H9 (cell line): ENCODE data around the gene SPHKAP. TPM values are rescaled to one million over a fixed set of nuclear protein-coding genes. Genes with fewer than 3 reads are reported as not detected.

Experiments used
- DNase-seq: peaks from one replicate; pipeline ENCODE4 v3.0.0-alpha.2; 2017
- H2AFZ ChIP-seq: one replicate; pipeline ENCODE4 v1.6.1; 2013; ENCODE audit warnings: mild to moderate bottlenecking, low read length, control low read depth, moderate library complexity
- H2AK5ac ChIP-seq: 2 replicates; pipeline ENCODE4 v1.6.1; 2013; ENCODE audit warnings: low read length, control low read depth, mixed read lengths; ENCODE audit not compliant: insufficient read length
- H2BK120ac ChIP-seq: one replicate; pipeline ENCODE4 v1.6.1; 2013; ENCODE audit warnings: low read depth, mild to moderate bottlenecking, low read length, control low read depth, inconsistent platforms; ENCODE audit not compliant: poor library complexity, severe bottlenecking
- H2BK12ac ChIP-seq: 2 replicates; pipeline ENCODE4 v1.6.1; 2013; ENCODE audit warnings: low read length, control low read depth, mixed read lengths, low read depth; ENCODE audit not compliant: insufficient read length
- H2BK15ac ChIP-seq: 2 replicates; pipeline ENCODE4 v1.6.1; 2013; ENCODE audit warnings: low read depth, low read length, control low read depth
- H2BK20ac ChIP-seq: one replicate; pipeline ENCODE4 v1.6.1; 2013; ENCODE audit warnings: low read depth, mild to moderate bottlenecking, low read length, control low read depth, inconsistent platforms; ENCODE audit not compliant: poor library complexity, severe bottlenecking
- H2BK5ac ChIP-seq: 2 replicates; pipeline ENCODE4 v1.6.1; 2013; ENCODE audit warnings: low read length, control low read depth, mixed read lengths; ENCODE audit not compliant: insufficient read length
- H3K14ac ChIP-seq: 2 replicates; pipeline ENCODE4 v1.6.1; 2013; ENCODE audit warnings: low read length, control low read depth; ENCODE audit not compliant: insufficient read depth
- H3K18ac ChIP-seq: 2 replicates; pipeline ENCODE4 v1.6.1; 2013; ENCODE audit warnings: low read depth, mild to moderate bottlenecking, mixed read lengths, low read length, control low read depth; ENCODE audit not compliant: insufficient read length
- H3K23ac ChIP-seq: 2 replicates; pipeline ENCODE4 v1.6.1; 2013; ENCODE audit warnings: low read length, control low read depth, mixed read lengths, low read depth; ENCODE audit not compliant: insufficient read length
- H3K23me2 ChIP-seq: 2 replicates; pipeline ENCODE4 v1.6.1; 2013; ENCODE audit warnings: low read depth, mild to moderate bottlenecking, mixed read lengths, low read length, control low read depth; ENCODE audit not compliant: insufficient read length, poor library complexity, severe bottlenecking
- H3K27ac ChIP-seq: 2 replicates; pipeline ENCODE4 v1.5.1; 2013; ENCODE audit warnings: low read length, control low read depth, mixed read lengths, low read depth; ENCODE audit not compliant: insufficient read length
- H3K27me3 ChIP-seq: 2 replicates; pipeline ENCODE4 v1.6.1; 2013; ENCODE audit warnings: low read length, control low read depth, inconsistent platforms; ENCODE audit not compliant: insufficient read depth
- H3K4ac ChIP-seq: 2 replicates; pipeline ENCODE4 v1.6.1; 2013; ENCODE audit warnings: low read depth, mild to moderate bottlenecking, control low read depth, inconsistent platforms, low read length, moderate library complexity
- H3K4me1 ChIP-seq: 2 replicates; pipeline ENCODE4 v1.6.1; 2013; ENCODE audit warnings: low read length, control low read depth, inconsistent platforms; ENCODE audit not compliant: insufficient read depth
- H3K4me2 ChIP-seq: 2 replicates; pipeline ENCODE4 v1.6.1; 2013; ENCODE audit warnings: low read length, control low read depth, mixed read lengths; ENCODE audit not compliant: insufficient read length, insufficient read depth
- H3K56ac ChIP-seq: 2 replicates; pipeline ENCODE4 v1.6.1; 2013; ENCODE audit warnings: low read depth, mild to moderate bottlenecking, mixed read lengths, low read length, control low read depth; ENCODE audit not compliant: insufficient read length
- H3K79me1 ChIP-seq: 2 replicates; pipeline ENCODE4 v1.6.1; 2013; ENCODE audit warnings: low read depth, mild to moderate bottlenecking, moderate library complexity, low read length, control low read depth, inconsistent platforms; ENCODE audit not compliant: insufficient read depth, poor library complexity, severe bottlenecking
- H3K79me2 ChIP-seq: 2 replicates; pipeline ENCODE4 v1.6.1; 2013; ENCODE audit warnings: low read length, control low read depth, inconsistent platforms; ENCODE audit not compliant: insufficient read depth
- H3K9ac ChIP-seq: 2 replicates; pipeline ENCODE4 v1.6.1; 2013; ENCODE audit warnings: low read length, control low read depth, mixed read lengths; ENCODE audit not compliant: insufficient read length; ENCODE audit errors: extremely low read depth
- H3K9me3 ChIP-seq: one replicate; pipeline ENCODE4 v1.6.1; 2013; ENCODE audit warnings: low read depth, low read length, inconsistent platforms; ENCODE audit not compliant: control insufficient read depth
- H3T11ph ChIP-seq: one replicate; pipeline ENCODE4 v1.6.1; 2013; ENCODE audit warnings: mild to moderate bottlenecking, low read length, control low read depth, inconsistent platforms
- H4K20me1 ChIP-seq: one replicate; pipeline ENCODE4 v1.6.1; 2013; ENCODE audit not compliant: control insufficient read depth, insufficient read length, insufficient read depth
- H4K5ac ChIP-seq: 2 replicates; pipeline ENCODE4 v1.6.1; 2013; ENCODE audit warnings: low read depth, mild to moderate bottlenecking, mixed read lengths, low read length, control low read depth; ENCODE audit not compliant: insufficient read length
- H4K8ac ChIP-seq: replicated peaks from 2 replicates; pipeline ENCODE4 v1.6.1; 2013; ENCODE audit warnings: low read length, control low read depth, mixed read lengths, low read depth; ENCODE audit not compliant: insufficient read length
- H4K91ac ChIP-seq: 2 replicates; pipeline ENCODE4 v1.6.1; 2013; ENCODE audit warnings: low read depth, mild to moderate bottlenecking, moderate library complexity, mixed read lengths, low read length, control low read depth; ENCODE audit not compliant: insufficient read length
- H3K27ac Mint-ChIP-seq, 3 experiments: 2 replicates in 2 of 3; 3 replicates in 1 of 3; pipeline ENCODE4 v1.8.0; 2020 to 2021; ENCODE audit warnings: mixed read lengths in 3 of 3, mild to moderate bottlenecking in 1 of 3, moderate library complexity in 1 of 3
- H3K27me3 Mint-ChIP-seq: 2 replicates; pipeline ENCODE4 v1.8.0; 2021; ENCODE audit warnings: low read depth, mild to moderate bottlenecking, moderate library complexity, mixed read lengths
- H3K36me3 Mint-ChIP-seq, 3 experiments: 2 replicates in 2 of 3; 3 replicates in 1 of 3; pipeline ENCODE4 v1.8.0; 2020 to 2021; ENCODE audit warnings: low read depth in 3 of 3, mixed read lengths in 3 of 3; ENCODE audit not compliant: insufficient read depth in 1 of 3
- H3K4me1 Mint-ChIP-seq, 2 experiments: 2 replicates each; pipeline ENCODE4 v1.8.0; 2020; ENCODE audit warnings: mixed read lengths in 2 of 2
- H3K4me3 Mint-ChIP-seq, 2 experiments: 2 replicates in 1 of 2; 3 replicates in 1 of 2; pipeline ENCODE4 v1.8.0; 2020 to 2021; ENCODE audit warnings: mild to moderate bottlenecking in 2 of 2, mixed read lengths in 2 of 2, moderate library complexity in 1 of 2
- H3K9me3 Mint-ChIP-seq, 2 experiments: 2 replicates in 1 of 2; 3 replicates in 1 of 2; pipeline ENCODE4 v1.8.0; 2020; ENCODE audit warnings: mild to moderate bottlenecking in 2 of 2, mixed read lengths in 2 of 2, moderate library complexity in 1 of 2
- CTCF ChIP-seq: fragments of 200-600 bp; sonication (generic); conservative IDR thresholded peaks from 3 replicates; pipeline ENCODE4 v1.8.0; 2021; ENCODE audit warnings: antibody characterized with exemption, mild to moderate bottlenecking
- WGBS: extraction: QIAGEN DNeasy Blood & Tissue Kit; methylation state at CpG from one replicate; pipeline ENCODE4 v1.1.7; 2013; ENCODE audit warnings: missing lambda C conversion rate, low lambda C conversion rate, mixed read lengths; ENCODE audit not compliant: insufficient read length; ENCODE audit errors: extremely low coverage; 5-methylcytosine and 5-hydroxymethylcytosine counted together
- total RNA-seq: library from RNA; stranded (reverse); gene quantifications from 2 replicates; pipeline ENCODE4 v1.2.1, GENCODE V29; 2021

Gene SPHKAP
- total RNA-seq, 1 experiment from 2014 or later = not detected

GRCh38 chr2:228015741-228016140, 165.7 kb downstream of the SPHKAP start:
- no peak overlapping the region for H2BK5ac ChIP-seq

More at GRCh38 chr2:228015741-228016140, 165.7 kb downstream of the SPHKAP start:
- H3K18ac ChIP-seq = no peak overlapping the region
- no peak overlapping the region for H2BK20ac ChIP-seq
- TF ChIP-seq CTCF = no peak
- no CpG with 5 or more reads among the region's 1 CpG for WGBS
- no peak overlapping the region for H3K14ac ChIP-seq
- no peak overlapping the region for H2BK12ac ChIP-seq
- H3K27me3 ChIP-seq = no peaks in the 10 kb centered on the region
- H2BK120ac ChIP-seq = no peak overlapping the region
- no peaks in the 10 kb centered on the region; the same call in 1 of the 2 replicates for H3K27me3 Mint-ChIP-seq
- no peak overlapping the region for H3K23ac ChIP-seq
- peaks cover 14% of the 10 kb centered on the region in 2 experiments for H3K4me1 Mint-ChIP-seq
- no peak for DNase-seq
- no peaks in the 10 kb centered on the region for H3K23me2 ChIP-seq
- H4K5ac ChIP-seq = no peak overlapping the region
- no peak overlapping the region for H2AFZ ChIP-seq
- H3K36me3 Mint-ChIP-seq = no peaks in the 10 kb centered on the region; a peak in 1 of 7 replicates
- H2AK5ac ChIP-seq = no peak overlapping the region
- H3K4me3 Mint-ChIP-seq = no peak overlapping the region; a peak in 1 of 5 replicates
- H3K4ac ChIP-seq = no peak overlapping the region
- no peaks in the 10 kb centered on the region for H4K20me1 ChIP-seq
- no peaks in the 10 kb centered on the region for H3K79me1 ChIP-seq
- H3K9me3 ChIP-seq = no peaks in the 10 kb centered on the region
- no peak overlapping the region for H3K56ac ChIP-seq
- no peak overlapping the region for H3K9ac ChIP-seq
- no peaks in the 10 kb centered on the region for H3K79me2 ChIP-seq
- H3K4me1 ChIP-seq = peaks cover 3% of the 10 kb centered on the region; the same call in 1 of the 2 replicates
- no peak overlapping the region for H3K4me2 ChIP-seq
- no peak overlapping the region for H3K27ac ChIP-seq
- no peak overlapping the region for H3K27ac Mint-ChIP-seq
- no peak overlapping the region for H4K8ac ChIP-seq
- no peak overlapping the region for H2BK15ac ChIP-seq
- H3T11ph ChIP-seq = no peak overlapping the region
- H4K91ac ChIP-seq = no peak overlapping the region
- H3K9me3 Mint-ChIP-seq = no peaks in the 10 kb centered on the region
